ENCODE measurements around the gene LCE3C.

The LCE3C gene

GRCh38 chr1:152626744-152627143 lies 26.7 kb downstream of the LCE3C start:
- TF ChIP-seq CTCF (IDR thresholded peaks at IDR 0.05; ENCODE audit: low read depth, low read length, missing control alignments), result no peak
- H3K4me3 ChIP-seq (ENCODE audit: low read depth, low read length), result no peak overlapping the region
- no peak for DNase-seq (ENCODE audit: low read depth)

GRCh38 chr1:152630596-152630995 lies 30.6 kb downstream of the LCE3C start:
- no peak for TF ChIP-seq CTCF (IDR thresholded peaks at IDR 0.05; ENCODE audit: low read depth, low read length, missing control alignments)
- no peak overlapping the region for H3K4me3 ChIP-seq (ENCODE audit: low read depth, low read length)
- DNase-seq (ENCODE audit: low read depth), result no peak

- H3K4me3 ChIP-seq (ENCODE audit: low read depth, low read length), result no peak overlapping the region
- no peak for TF ChIP-seq CTCF (IDR thresholded peaks at IDR 0.05; ENCODE audit: low read depth, low read length, missing control alignments)
- no peak for DNase-seq (ENCODE audit: low read depth)
Observed at GRCh38 chr1:152640351-152640750, 40.3 kb downstream of the LCE3C start.

- DNase-seq (ENCODE audit: low read depth), result no peak
- H3K4me3 ChIP-seq (ENCODE audit: low read depth, low read length), result no peak overlapping the region
- no peak for TF ChIP-seq CTCF (IDR thresholded peaks at IDR 0.05; ENCODE audit: low read depth, low read length, missing control alignments)
Observed at GRCh38 chr1:152643945-152644344, 43.9 kb downstream of the LCE3C start.

- DNase-seq (ENCODE audit: low read depth), result no peak
- no peak for TF ChIP-seq CTCF (IDR thresholded peaks at IDR 0.05; ENCODE audit: low read depth, low read length, missing control alignments)
- H3K4me3 ChIP-seq (ENCODE audit: low read depth, low read length), result no peak overlapping the region
Observed at GRCh38 chr1:152645146-152645545, 45.1 kb downstream of the LCE3C start.

DNA sequence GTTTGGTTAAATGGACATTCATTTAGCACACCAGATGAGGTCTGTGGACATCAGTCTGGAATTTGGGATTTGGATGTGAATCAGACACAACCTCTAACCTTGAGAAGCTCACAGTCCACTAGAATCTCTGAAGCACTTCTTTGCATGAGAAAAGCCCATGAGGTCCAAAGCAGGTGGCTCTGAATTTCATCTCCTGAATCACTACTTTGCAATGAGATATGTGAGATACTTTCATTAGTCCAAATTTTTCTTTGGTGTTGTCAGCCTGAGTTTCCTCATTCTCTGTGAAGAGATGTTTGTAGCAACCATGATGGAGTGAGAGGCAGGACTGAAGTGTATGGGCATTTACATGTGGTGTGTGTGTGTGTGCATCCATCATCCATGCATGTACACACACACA lies 46.6 kb downstream of the LCE3C start:
- DNase-seq (ENCODE audit: low read depth), result no peak
- H3K4me3 ChIP-seq (ENCODE audit: low read depth, low read length), result no peak overlapping the region
- no peak for TF ChIP-seq CTCF (IDR thresholded peaks at IDR 0.05; ENCODE audit: low read depth, low read length, missing control alignments)
